ENCODE data around the gene FAM210B.

- TF ChIP-seq CTCF (IDR thresholded peaks at IDR 0.05) (no peak), ZFX (IDR thresholded peaks at IDR 0.05; ENCODE audit: borderline replicate concordance) (no peak)
Observed at GRCh38 chr20:56414842-56415765, 56.3 kb downstream of the FAM210B start.
